ENCODE data around the gene ZBTB2. TPM values are rescaled to one million over a fixed set of nuclear protein-coding genes. Genes with fewer than 3 reads are reported as not detected.

ZBTB2 gene
- polyA plus RNA-seq, 1 of the 3 experiments (the other 2 are of a cell fraction): 6.7 TPM

DNA sequence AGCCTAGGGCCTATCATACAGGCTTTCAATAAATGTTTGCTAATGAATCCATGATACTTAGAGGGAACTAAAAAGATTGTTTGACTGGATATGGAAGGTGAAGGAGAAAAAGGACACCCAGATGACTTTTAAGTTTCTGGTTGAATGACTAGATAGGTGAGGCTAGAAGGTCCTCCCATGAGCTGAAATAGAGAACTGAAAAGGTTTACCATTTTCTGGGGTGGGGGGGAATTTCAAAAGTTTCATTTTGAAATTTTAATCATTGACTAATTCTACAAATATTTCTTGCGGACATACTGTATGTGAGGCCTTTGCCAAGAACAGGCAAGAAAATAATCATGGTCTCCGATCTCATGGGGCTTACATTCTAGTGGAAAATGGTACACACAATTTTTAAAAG lies 17.9 kb upstream of the ZBTB2 start:
- Histone ChIP-seq H3K9me2 (no peaks in the 10 kb centered on the region), H3K27me3 (ENCODE audit: insufficient read depth) (no peaks in the 10 kb centered on the region), H3K27ac (ENCODE audit: low read depth in 2 of 2, low read length in 1 of 2) (no peak overlapping the region), H3K4me1 (ENCODE audit: control insufficient read depth in 1 of 2, insufficient read depth in 2 of 2, low read depth in 1 of 2, low read length in 1 of 2) (no peaks in the 10 kb centered on the region), H3K4me3 (ENCODE audit: low read depth in 2 of 2, low read length in 1 of 2) (no peak overlapping the region), H3K9ac (no peak overlapping the region), H4K20me1 (ENCODE audit: insufficient read depth) (peaks cover 38% of the 10 kb centered on the region), H2AFZ (ENCODE audit: low read depth) (no peak overlapping the region), H3K79me2 (ENCODE audit: insufficient read depth) (peaks cover 64% of the 10 kb centered on the region), H3K4me2 (no peak overlapping the region), H3K9me3 (no peaks in the 10 kb centered on the region; the same call in 1 of the 2 replicates), H3F3A (replicated peaks; ENCODE audit: insufficient read depth) (peaks cover 51% of the 10 kb centered on the region), H3K36me3 (replicated peaks in 1 of 2; ENCODE audit: control insufficient read depth in 1 of 2, insufficient read depth in 2 of 2, low read length in 1 of 2) (peaks cover 43 to 79% of the 10 kb centered on the region in 2 experiments)
- POLR2A ChIA-PET: no interaction called here
- TF ChIP-seq NFIC (IDR thresholded peaks at IDR 0.05; ENCODE audit: borderline replicate concordance) (no peak), MEF2A (IDR thresholded peaks at IDR 0.05; ENCODE audit: borderline replicate concordance, low read depth) (no peak), ELF1 (IDR thresholded peaks at IDR 0.05) (no peak), EZH2phosphoT487 (IDR thresholded peaks at IDR 0.05; ENCODE audit: borderline replicate concordance, low read depth) (no peak), TAF1 (IDR thresholded peaks at IDR 0.05; ENCODE audit: borderline replicate concordance, low read depth, low read length) (no peak), FOSL2 (IDR thresholded peaks at IDR 0.05; ENCODE audit: borderline replicate concordance, low read depth) (no peak), MXI1 (IDR thresholded peaks at IDR 0.05; ENCODE audit: low read depth, low read length) (no peak), SMC3 (IDR thresholded peaks at IDR 0.05; ENCODE audit: low read depth, low read length) (no peak), YY1 (IDR thresholded peaks at IDR 0.05; ENCODE audit: low read depth) (no peak), EP300 (IDR thresholded peaks at IDR 0.05; ENCODE audit: borderline replicate concordance in 1 of 2, low read depth in 1 of 2, low read length in 1 of 2) (no peak), RCOR1 (IDR thresholded peaks at IDR 0.05; ENCODE audit: low read length) (no peak)
- TF ChIP-seq, protein P1, sequence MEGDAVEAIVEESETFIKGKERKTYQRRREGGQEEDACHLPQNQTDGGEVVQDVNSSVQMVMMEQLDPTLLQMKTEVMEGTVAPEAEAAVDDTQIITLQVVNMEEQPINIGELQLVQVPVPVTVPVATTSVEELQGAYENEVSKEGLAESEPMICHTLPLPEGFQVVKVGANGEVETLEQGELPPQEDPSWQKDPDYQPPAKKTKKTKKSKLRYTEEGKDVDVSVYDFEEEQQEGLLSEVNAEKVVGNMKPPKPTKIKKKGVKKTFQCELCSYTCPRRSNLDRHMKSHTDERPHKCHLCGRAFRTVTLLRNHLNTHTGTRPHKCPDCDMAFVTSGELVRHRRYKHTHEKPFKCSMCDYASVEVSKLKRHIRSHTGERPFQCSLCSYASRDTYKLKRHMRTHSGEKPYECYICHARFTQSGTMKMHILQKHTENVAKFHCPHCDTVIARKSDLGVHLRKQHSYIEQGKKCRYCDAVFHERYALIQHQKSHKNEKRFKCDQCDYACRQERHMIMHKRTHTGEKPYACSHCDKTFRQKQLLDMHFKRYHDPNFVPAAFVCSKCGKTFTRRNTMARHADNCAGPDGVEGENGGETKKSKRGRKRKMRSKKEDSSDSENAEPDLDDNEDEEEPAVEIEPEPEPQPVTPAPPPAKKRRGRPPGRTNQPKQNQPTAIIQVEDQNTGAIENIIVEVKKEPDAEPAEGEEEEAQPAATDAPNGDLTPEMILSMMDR (IDR thresholded peaks at IDR 0.05): no peak
- TF ChIP-seq, protein P2, sequence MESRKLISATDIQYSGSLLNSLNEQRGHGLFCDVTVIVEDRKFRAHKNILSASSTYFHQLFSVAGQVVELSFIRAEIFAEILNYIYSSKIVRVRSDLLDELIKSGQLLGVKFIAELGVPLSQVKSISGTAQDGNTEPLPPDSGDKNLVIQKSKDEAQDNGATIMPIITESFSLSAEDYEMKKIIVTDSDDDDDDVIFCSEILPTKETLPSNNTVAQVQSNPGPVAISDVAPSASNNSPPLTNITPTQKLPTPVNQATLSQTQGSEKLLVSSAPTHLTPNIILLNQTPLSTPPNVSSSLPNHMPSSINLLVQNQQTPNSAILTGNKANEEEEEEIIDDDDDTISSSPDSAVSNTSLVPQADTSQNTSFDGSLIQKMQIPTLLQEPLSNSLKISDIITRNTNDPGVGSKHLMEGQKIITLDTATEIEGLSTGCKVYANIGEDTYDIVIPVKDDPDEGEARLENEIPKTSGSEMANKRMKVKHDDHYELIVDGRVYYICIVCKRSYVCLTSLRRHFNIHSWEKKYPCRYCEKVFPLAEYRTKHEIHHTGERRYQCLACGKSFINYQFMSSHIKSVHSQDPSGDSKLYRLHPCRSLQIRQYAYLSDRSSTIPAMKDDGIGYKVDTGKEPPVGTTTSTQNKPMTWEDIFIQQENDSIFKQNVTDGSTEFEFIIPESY (IDR thresholded peaks at IDR 0.05; ENCODE audit: borderline replicate concordance, low read depth): no peak
- TF ChIP-seq, protein P3, sequence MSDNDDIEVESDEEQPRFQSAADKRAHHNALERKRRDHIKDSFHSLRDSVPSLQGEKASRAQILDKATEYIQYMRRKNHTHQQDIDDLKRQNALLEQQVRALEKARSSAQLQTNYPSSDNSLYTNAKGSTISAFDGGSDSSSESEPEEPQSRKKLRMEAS (IDR thresholded peaks at IDR 0.05; ENCODE audit: low read depth): no peak
- TF ChIP-seq, protein P4, sequence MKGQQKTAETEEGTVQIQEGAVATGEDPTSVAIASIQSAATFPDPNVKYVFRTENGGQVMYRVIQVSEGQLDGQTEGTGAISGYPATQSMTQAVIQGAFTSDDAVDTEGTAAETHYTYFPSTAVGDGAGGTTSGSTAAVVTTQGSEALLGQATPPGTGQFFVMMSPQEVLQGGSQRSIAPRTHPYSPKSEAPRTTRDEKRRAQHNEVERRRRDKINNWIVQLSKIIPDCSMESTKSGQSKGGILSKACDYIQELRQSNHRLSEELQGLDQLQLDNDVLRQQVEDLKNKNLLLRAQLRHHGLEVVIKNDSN (IDR thresholded peaks at IDR 0.05; ENCODE audit: borderline replicate concordance, low read depth): no peak
- no peak for DNase-seq
- WGBS (ENCODE audit: low lambda C conversion rate): 96% methylated on average over 2 of the region's 2 CpGs
- CTCF ChIA-PET: no interaction called here

All from SK-N-SH (cell line).